CD4-positive, alpha-beta memory T cell (primary cell): Measurements from ENCODE around the gene ITPRIPL2. TPM values are rescaled to one million over a fixed set of nuclear protein-coding genes. Genes with fewer than 3 reads are reported as not detected.

Experiments
- CTCF ChIA-PET: fragments of 350-600 bp; sonication (Branson Sonifier 250); formaldehyde crosslinking; loops from one replicate; lab custom pipeline; 2021; ENCODE audit warnings: inconsistent platforms; ENCODE audit not compliant: partially characterized antibody; lab: Charles Lee
- POLR2A ChIA-PET: fragments of 350-600 bp; sonication (Branson Sonifier 250); formaldehyde crosslinking; loops from one replicate; lab custom pipeline; 2021; ENCODE audit not compliant: partially characterized antibody; lab: Charles Lee
- DNase-seq, 5 donors: peaks; one replicate each; pipeline versions ENCODE4 v3.0.0 to v3.0.0-alpha.2; 2020 to 2022; ENCODE audit warnings: mixed read lengths in 1 of 5
- H3K27ac ChIP-seq: one replicate; pipeline ENCODE4 v1.7.0; 2013; ENCODE audit warnings: low read depth, low read length
- H3K27me3 ChIP-seq: 2 replicates; pipeline ENCODE4 v1.7.0; 2013; ENCODE audit warnings: mild to moderate bottlenecking, low read length, moderate library complexity; ENCODE audit not compliant: insufficient read depth
- H3K36me3 ChIP-seq: 2 replicates; pipeline ENCODE4 v1.7.0; 2013; ENCODE audit warnings: mild to moderate bottlenecking, low read length, moderate library complexity; ENCODE audit not compliant: insufficient read depth
- H3K4me1 ChIP-seq: 2 replicates; pipeline ENCODE4 v1.7.0; 2013; ENCODE audit warnings: mild to moderate bottlenecking, low read length, moderate library complexity; ENCODE audit not compliant: insufficient read depth
- H3K4me3 ChIP-seq, 2 donors: one replicate each; pipeline ENCODE4 v1.7.0; 2013; ENCODE audit warnings: low read length in 2 of 2, mild to moderate bottlenecking in 1 of 2
- H3K9me3 ChIP-seq, 2 donors: one replicate each; pipeline ENCODE4 v1.7.0; 2013; ENCODE audit warnings: low read length in 2 of 2, control low read depth in 1 of 2; ENCODE audit not compliant: control insufficient read depth in 1 of 2
- H3K27ac Mint-ChIP-seq, 7 donors: one replicate each; pipeline ENCODE4 v1.8.0; 2020 to 2021; ENCODE audit warnings: mixed read lengths in 7 of 7, mild to moderate bottlenecking in 6 of 7, inconsistent platforms in 3 of 7, moderate library complexity in 3 of 7
- H3K27me3 Mint-ChIP-seq, 2 donors: one replicate each; pipeline ENCODE4 v1.8.0; 2020 to 2021; ENCODE audit warnings: mixed read lengths in 2 of 2
- H3K36me3 Mint-ChIP-seq, 2 donors: one replicate each; pipeline ENCODE4 v1.8.0; 2020 to 2021; ENCODE audit warnings: mixed read lengths in 2 of 2, inconsistent platforms in 1 of 2, mild to moderate bottlenecking in 1 of 2
- H3K4me1 Mint-ChIP-seq, 4 donors: one replicate each; pipeline ENCODE4 v1.8.0; 2020 to 2021; ENCODE audit warnings: mixed read lengths in 4 of 4, mild to moderate bottlenecking in 1 of 4
- H3K4me3 Mint-ChIP-seq, 8 donors: one replicate each; pipeline ENCODE4 v1.8.0; 2020 to 2021; ENCODE audit warnings: mixed read lengths in 8 of 8, mild to moderate bottlenecking in 7 of 8, moderate library complexity in 6 of 8, inconsistent platforms in 3 of 8
- H3K9me3 Mint-ChIP-seq, 8 donors: one replicate each; pipeline ENCODE4 v1.8.0; 2020 to 2021; ENCODE audit warnings: mixed read lengths in 8 of 8, mild to moderate bottlenecking in 5 of 8, inconsistent platforms in 3 of 8, moderate library complexity in 1 of 8
- intact Hi-C: fragments of 100-400 bp; cut with micrococcal nuclease; formaldehyde crosslinking; loops from one replicate; pipeline ENCODE4 v1.15.1; 2023
- polyA plus RNA-seq, 2 donors: library from polyadenylated mRNA; unstranded; fragments of 300-500 nt; fragmentation: Illumina TruSeq; gene quantifications; one replicate each; pipeline ENCODE4 v1.2.3, GENCODE V29; 2021
- total RNA-seq, 2 experiments: library from RNA; stranded (reverse); gene quantifications; one replicate each; pipeline ENCODE4 v1.2.3, GENCODE V29; 2021

Gene ITPRIPL2
- total and polyA plus RNA-seq, 4 experiments from 2014 or later = 0.34 to 2.2 (median 0.95) TPM

- CTCF ChIA-PET = no interaction called here
Observed at GRCh38 chr16:19105131-19105530, 8.6 kb upstream of the ITPRIPL2 start.

GRCh38 chr16:19105891-19106624 is 7.7 kb upstream of the ITPRIPL2 start:
- H3K9me3 Mint-ChIP-seq = no peaks in the 10 kb centered on the region
- peaks cover 1 to 4% of the 10 kb centered on the region in 2 donors for H3K27me3 Mint-ChIP-seq
- H3K27ac Mint-ChIP-seq = no peak overlapping the region
- H3K27me3 ChIP-seq = no peaks in the 10 kb centered on the region
- ChIA-PET CTCF (interaction anchor here (1.1 kb wide), 1 partner anchor 20 kb away, joined by 4 read pairs; no protein-coding TSS in a partner anchor), POLR2A (no interaction called here)
- no peak overlapping the region for H3K4me3 ChIP-seq
- H3K4me3 Mint-ChIP-seq = no peak overlapping the region
- H3K36me3 ChIP-seq = no peaks in the 10 kb centered on the region
- H3K36me3 Mint-ChIP-seq = no peaks in the 10 kb centered on the region
- no peaks in the 10 kb centered on the region for H3K4me1 ChIP-seq
- no peaks in the 10 kb centered on the region for H3K9me3 ChIP-seq
- no peak overlapping the region for H3K27ac ChIP-seq
- no peak for DNase-seq
- intact Hi-C loops = no loop called here
- no peaks in the 10 kb centered on the region for H3K4me1 Mint-ChIP-seq

More at GRCh38 chr16:19105131-19105530, 8.6 kb upstream of the ITPRIPL2 start:
- no peaks in the 10 kb centered on the region for H3K9me3 ChIP-seq
- no peak overlapping the region for H3K27ac ChIP-seq
- intact Hi-C loops = no loop called here
- H3K4me3 ChIP-seq = no peak overlapping the region
- Mint-ChIP-seq H3K27me3 (peaks cover 1 to 4% of the 10 kb centered on the region in 2 donors), H3K4me3 (no peak overlapping the region), H3K27ac (no peak overlapping the region), H3K36me3 (no peaks in the 10 kb centered on the region), H3K4me1 (no peaks in the 10 kb centered on the region), H3K9me3 (no peaks in the 10 kb centered on the region)
- no peak for DNase-seq
- H3K27me3 ChIP-seq = no peaks in the 10 kb centered on the region
- no peaks in the 10 kb centered on the region for H3K4me1 ChIP-seq
- H3K36me3 ChIP-seq = no peaks in the 10 kb centered on the region
- POLR2A ChIA-PET = no interaction called here

GRCh38 chr16:19106625-19107020 is 7.1 kb upstream of the ITPRIPL2 start:
- H3K4me3 ChIP-seq = no peak overlapping the region
- H3K36me3 ChIP-seq = no peaks in the 10 kb centered on the region
- ChIA-PET CTCF (interaction anchor here (1.1 kb wide), 1 partner anchor 21 kb away, joined by 4 read pairs; no protein-coding TSS in a partner anchor), POLR2A (no interaction called here)
- intact Hi-C loops = no loop called here
- H3K9me3 ChIP-seq = no peaks in the 10 kb centered on the region
- no peaks in the 10 kb centered on the region for H3K27me3 ChIP-seq
- no peaks in the 10 kb centered on the region for H3K4me1 Mint-ChIP-seq
- H3K27ac Mint-ChIP-seq = no peak overlapping the region
- DNase-seq = no peak
- no peaks in the 10 kb centered on the region for H3K9me3 Mint-ChIP-seq
- no peaks in the 10 kb centered on the region for H3K36me3 Mint-ChIP-seq
- H3K27ac ChIP-seq = no peak overlapping the region
- no peak overlapping the region for H3K4me3 Mint-ChIP-seq
- H3K4me1 ChIP-seq = no peaks in the 10 kb centered on the region
- peaks cover 1 to 4% of the 10 kb centered on the region in 2 donors for H3K27me3 Mint-ChIP-seq

- H3K36me3 Mint-ChIP-seq = no peaks in the 10 kb centered on the region
- H3K36me3 ChIP-seq = no peaks in the 10 kb centered on the region
Observed at GRCh38 chr16:19108409-19109287, 5.1 kb upstream of the ITPRIPL2 start.

GRCh38 chr16:19109288-19109664 is 4.5 kb upstream of the ITPRIPL2 start:
- no peaks in the 10 kb centered on the region for H3K4me1 ChIP-seq
- no peak for DNase-seq
- no peak overlapping the region for H3K4me3 Mint-ChIP-seq
- peaks cover 8 to 15% of the 10 kb centered on the region in 2 donors for H3K27me3 Mint-ChIP-seq
- no peaks in the 10 kb centered on the region for H3K9me3 Mint-ChIP-seq
- intact Hi-C loops = no loop called here
- H3K27me3 ChIP-seq = no peaks in the 10 kb centered on the region
- H3K9me3 ChIP-seq = no peaks in the 10 kb centered on the region
- no peaks in the 10 kb centered on the region for H3K36me3 Mint-ChIP-seq
- H3K4me3 ChIP-seq = no peak overlapping the region
- ChIA-PET CTCF (interaction anchor here (1.2 kb wide), 1 partner anchor 24 kb away, joined by 5 read pairs; no protein-coding TSS in a partner anchor), POLR2A (no interaction called here)
- peaks cover 0 to 4% (median 1%) of the 10 kb centered on the region in 4 donors for H3K4me1 Mint-ChIP-seq
- no peaks in the 10 kb centered on the region for H3K36me3 ChIP-seq
- H3K27ac Mint-ChIP-seq = no peak overlapping the region
- no peak overlapping the region for H3K27ac ChIP-seq

More at GRCh38 chr16:19108409-19109287, 5.1 kb upstream of the ITPRIPL2 start:
- POLR2A ChIA-PET = no interaction called here
- Histone ChIP-seq H3K9me3 (no peaks in the 10 kb centered on the region), H3K27ac (no peak overlapping the region), H3K27me3 (no peaks in the 10 kb centered on the region), H3K4me3 (no peak overlapping the region), H3K4me1 (no peaks in the 10 kb centered on the region)
- Mint-ChIP-seq H3K9me3 (no peaks in the 10 kb centered on the region), H3K4me3 (no peak overlapping the region), H3K27me3 (peaks cover 8 to 15% of the 10 kb centered on the region in 2 donors), H3K4me1 (peaks cover 0 to 4% (median 1%) of the 10 kb centered on the region in 4 donors), H3K27ac (no peak overlapping the region)
- intact Hi-C loops = no loop called here
- CTCF ChIA-PET = interaction anchor here (1.2 kb wide), 1 partner anchor 23 kb away, joined by 5 read pairs; no protein-coding TSS in a partner anchor
- no peak for DNase-seq

- Mint-ChIP-seq H3K9me3 (no peaks in the 10 kb centered on the region), H3K4me1 (peaks cover 0 to 4% (median 1%) of the 10 kb centered on the region in 4 donors), H3K27ac (no peak overlapping the region), H3K36me3 (no peaks in the 10 kb centered on the region), H3K4me3 (no peak overlapping the region), H3K27me3 (peaks cover 10 to 15% of the 10 kb centered on the region in 2 donors)
- intact Hi-C loops = no loop called here
- DNase-seq = no peak
- ChIA-PET CTCF (no interaction called here), POLR2A (no interaction called here)
- no peaks in the 10 kb centered on the region for H3K4me1 ChIP-seq
- H3K4me3 ChIP-seq = no peak overlapping the region
- no peaks in the 10 kb centered on the region for H3K9me3 ChIP-seq
- no peaks in the 10 kb centered on the region for H3K27me3 ChIP-seq
- H3K27ac ChIP-seq = no peak overlapping the region
- no peaks in the 10 kb centered on the region for H3K36me3 ChIP-seq
Observed at GRCh38 chr16:19110537-19111360, 3.0 kb upstream of the ITPRIPL2 start.
